Measurements from ENCODE around the gene SLC30A2. TPM values are rescaled to one million over a fixed set of nuclear protein-coding genes. Genes with fewer than 3 reads are reported as not detected.

The SLC30A2 gene
- total and polyA plus RNA-seq, 9 of the 15 experiments (the other 6 are each of a cell fraction or from before 2014, with no cell fraction given): 0.01 to 0.18 (median 0.06) TPM; not detected in 3

GRCh38 chr1:25997828-25998761 is 47.8 kb downstream of the SLC30A2 start, which contains the start of gene PAFAH2 (continued):
- peak; percentile 83; the same call in 1 of the 2 replicates for TF ChIP-seq ZFP91 (CRISPR knock-in tag; IDR thresholded peaks at IDR 0.05)
- TF ChIP-seq ZBTB2 (IDR thresholded peaks at IDR 0.05): peak; percentile 92
- peak; percentile 93 for TF ChIP-seq TRIM28 (IDR thresholded peaks at IDR 0.05)
- peak; percentile 98 for TF ChIP-seq ZNF609 (CRISPR knock-in tag; IDR thresholded peaks at IDR 0.05; ENCODE audit: borderline replicate concordance)
- TF ChIP-seq HMG20B (CRISPR knock-in tag; IDR thresholded peaks at IDR 0.05): peak; percentile 64; the same call in 1 of the 2 replicates
- peak; percentile 65; the same call in 1 of the 2 replicates for TF ChIP-seq SMARCC2 (IDR thresholded peaks at IDR 0.05; ENCODE audit: low read depth)
- peak; percentile 99 for TF ChIP-seq ZNF197 (CRISPR knock-in tag; IDR thresholded peaks at IDR 0.05; ENCODE audit: low read depth)
- TF ChIP-seq FUS (optimal IDR thresholded peaks at IDR 0.05; ENCODE audit: low read depth, low read length): no peak
- peak; percentile 94 for TF ChIP-seq TARDBP (IDR thresholded peaks at IDR 0.05)
- peak; percentile 53 for TF ChIP-seq IRF9 (tag; IDR thresholded peaks at IDR 0.05)
- TF ChIP-seq MCM3 (IDR thresholded peaks at IDR 0.05): no peak
- peak; percentile 60 for TF ChIP-seq ZNF740 (CRISPR knock-in tag; IDR thresholded peaks at IDR 0.05)
- TF ChIP-seq ZNF740 (tag; IDR thresholded peaks at IDR 0.05): no peak; a peak in 1 of 4 replicates
- TF ChIP-seq SAFB2 (IDR thresholded peaks at IDR 0.05; ENCODE audit: borderline replicate concordance, low read depth, low read length, severe bottlenecking): no peak
- TF ChIP-seq ZNF507 (tag; conservative IDR thresholded peaks at IDR 0.05): no peak
- TF ChIP-seq TCF7 (IDR thresholded peaks at IDR 0.05; ENCODE audit: borderline replicate concordance): peak; percentile 82; the same call in 1 of the 2 replicates
- TF ChIP-seq NR1H2 (CRISPR knock-in tag; IDR thresholded peaks at IDR 0.05): no peak
- TF ChIP-seq ERF (CRISPR knock-in tag; IDR thresholded peaks at IDR 0.05): peak; percentile 46; the same call in 1 of the 2 replicates
